Testis (tissue), 2 donors: ENCODE measurements around the gene GLIS1.

Experiments
- POLR2A ChIP-seq: fragments of 450-650 bp; IDR thresholded peaks from one replicate; pipeline ENCODE4 v1.6.1; 2017; ENCODE audit warnings: antibody characterized with exemption, mild to moderate bottlenecking, moderate library complexity
- TF ChIP-seq, protein P1 (sequence below), 3 experiments: fragments of 450-650 bp in 2 of 3; fragments of 200-600 bp in 1 of 3; sonication (generic) in 1 of 3; IDR thresholded peaks; one replicate each; pipeline ENCODE4 v1.5.1; 2016 to 2019; ENCODE audit warnings: antibody characterized with exemption in 3 of 3, mild to moderate bottlenecking in 2 of 3, moderate library complexity in 1 of 3

- no peak for TF ChIP-seq POLR2A
- TF ChIP-seq, protein P1, sequence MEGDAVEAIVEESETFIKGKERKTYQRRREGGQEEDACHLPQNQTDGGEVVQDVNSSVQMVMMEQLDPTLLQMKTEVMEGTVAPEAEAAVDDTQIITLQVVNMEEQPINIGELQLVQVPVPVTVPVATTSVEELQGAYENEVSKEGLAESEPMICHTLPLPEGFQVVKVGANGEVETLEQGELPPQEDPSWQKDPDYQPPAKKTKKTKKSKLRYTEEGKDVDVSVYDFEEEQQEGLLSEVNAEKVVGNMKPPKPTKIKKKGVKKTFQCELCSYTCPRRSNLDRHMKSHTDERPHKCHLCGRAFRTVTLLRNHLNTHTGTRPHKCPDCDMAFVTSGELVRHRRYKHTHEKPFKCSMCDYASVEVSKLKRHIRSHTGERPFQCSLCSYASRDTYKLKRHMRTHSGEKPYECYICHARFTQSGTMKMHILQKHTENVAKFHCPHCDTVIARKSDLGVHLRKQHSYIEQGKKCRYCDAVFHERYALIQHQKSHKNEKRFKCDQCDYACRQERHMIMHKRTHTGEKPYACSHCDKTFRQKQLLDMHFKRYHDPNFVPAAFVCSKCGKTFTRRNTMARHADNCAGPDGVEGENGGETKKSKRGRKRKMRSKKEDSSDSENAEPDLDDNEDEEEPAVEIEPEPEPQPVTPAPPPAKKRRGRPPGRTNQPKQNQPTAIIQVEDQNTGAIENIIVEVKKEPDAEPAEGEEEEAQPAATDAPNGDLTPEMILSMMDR (IDR thresholded peaks at IDR 0.05): no peak
These were observed 132.8 kb downstream of the GLIS1 start for GRCh38 chr1:53606197-53606596.
